Thymus (tissue), 11 donors: Measurements from ENCODE around the gene RASD1. TPM values are rescaled to one million over a fixed set of nuclear protein-coding genes. Genes with fewer than 3 reads are reported as not detected.

ENCODE experiments used
- DNase-seq, 9 donors: peaks; one replicate each; pipeline ENCODE4 v3.0.0-alpha.2; 2013; ENCODE audit warnings: low spot score in 9 of 9, low read depth in 6 of 9, missing footprints in 1 of 9
- H3K27ac ChIP-seq, 2 donors: one replicate each; pipeline ENCODE4 v1.5.1; 2013; ENCODE audit warnings: control low read depth in 1 of 2, low read depth in 1 of 2, low read length in 1 of 2, mild to moderate bottlenecking in 1 of 2, moderate library complexity in 1 of 2
- H3K27me3 ChIP-seq, 2 donors: one replicate each; pipeline ENCODE4 v1.5.1; 2013; ENCODE audit warnings: low read length in 1 of 2; ENCODE audit not compliant: control insufficient read depth in 2 of 2, insufficient read depth in 1 of 2
- H3K36me3 ChIP-seq, 2 donors: one replicate each; pipeline ENCODE4 v1.5.1; 2013; ENCODE audit warnings: low read length in 1 of 2, mild to moderate bottlenecking in 1 of 2, moderate library complexity in 1 of 2; ENCODE audit not compliant: control insufficient read depth in 2 of 2, insufficient read depth in 2 of 2
- H3K4me1 ChIP-seq, 2 donors: one replicate each; pipeline ENCODE4 v1.5.1; 2013; ENCODE audit warnings: low read length in 2 of 2; ENCODE audit not compliant: control insufficient read depth in 2 of 2, insufficient read depth in 2 of 2
- H3K4me3 ChIP-seq, 2 donors: one replicate each; pipeline ENCODE4 v1.5.1; 2013; ENCODE audit warnings: low read length in 2 of 2, control low read depth in 1 of 2, mild to moderate bottlenecking in 1 of 2
- H3K9me3 ChIP-seq, 2 donors: one replicate each; pipeline ENCODE4 v1.5.1; 2013; ENCODE audit warnings: low read length in 1 of 2, mild to moderate bottlenecking in 1 of 2; ENCODE audit not compliant: control insufficient read depth in 2 of 2, insufficient read depth in 1 of 2
- WGBS: extraction: QIAGEN DNeasy Blood & Tissue Kit; methylation state at CpG from one replicate; pipeline ENCODE4 v1.1.7; 2013; 5-methylcytosine and 5-hydroxymethylcytosine counted together
- polyA plus RNA-seq: library from polyadenylated mRNA; stranded (reverse); fragments of 200-250 nt; gene quantifications from one replicate; pipeline ENCODE4 v1.2.3, GENCODE V29; 2013
- total RNA-seq: library from RNA; stranded (reverse); fragments of 120-200 nt; gene quantifications from one replicate; pipeline ENCODE4 v1.2.4, GENCODE V29; 2013
- donor health status: healthy.

RASD1 gene
- total and polyA plus RNA-seq, 2 donors: 12.1 to 13.0 TPM

- no peaks in the 10 kb centered on the region for H3K4me1 ChIP-seq
- H3K27me3 ChIP-seq: no peaks in the 10 kb centered on the region
- no peaks in the 10 kb centered on the region for H3K36me3 ChIP-seq
- H3K4me3 ChIP-seq: no peak overlapping the region
- no peak for DNase-seq
- 96% methylated on average over 21 of the region's 21 CpGs for WGBS
- no peak overlapping the region for H3K27ac ChIP-seq
- H3K9me3 ChIP-seq: peaks cover 0 to 2% of the 10 kb centered on the region in 2 donors
These were observed 6.8 kb upstream of the RASD1 start for GRCh38 chr17:17502741-17503565.

- no peaks in the 10 kb centered on the region for H3K36me3 ChIP-seq
- DNase-seq: no peak
- H3K4me1 ChIP-seq: peaks cover 0 to 7% of the 10 kb centered on the region in 2 donors
- no peak overlapping the region for H3K27ac ChIP-seq
- WGBS: 82% methylated on average over 14 of the region's 14 CpGs
- H3K9me3 ChIP-seq: peaks cover 0 to 2% of the 10 kb centered on the region in 2 donors
- no peak overlapping the region for H3K4me3 ChIP-seq
- peaks cover under 1 to 7% of the 10 kb centered on the region in 2 donors for H3K27me3 ChIP-seq
These were observed 4.9 kb upstream of the RASD1 start for GRCh38 chr17:17500999-17501605.

- Histone ChIP-seq H3K27ac (no peak overlapping the region), H3K4me1 (peaks cover 8 to 16% of the 10 kb centered on the region in 2 donors), H3K4me3 (no peak overlapping the region), H3K27me3 (peaks cover 14 to 22% of the 10 kb centered on the region in 2 donors), H3K9me3 (peaks cover 0 to 2% of the 10 kb centered on the region in 2 donors), H3K36me3 (no peaks in the 10 kb centered on the region)
- no peak for DNase-seq
- WGBS: 93% methylated on average over 17 of the region's 17 CpGs
These were observed 3.4 kb upstream of the RASD1 start for GRCh38 chr17:17499402-17500145.

GRCh38 chr17:17498606-17499301, 2.6 kb upstream of the RASD1 start:
- H3K4me1 ChIP-seq: peaks cover 10 to 21% of the 10 kb centered on the region in 2 donors
- WGBS: 96% methylated on average over 16 of the region's 16 CpGs
- H3K4me3 ChIP-seq: no peak overlapping the region
- peaks cover 17 to 25% of the 10 kb centered on the region in 2 donors for H3K27me3 ChIP-seq
- no peak overlapping the region for H3K27ac ChIP-seq
- DNase-seq: no peak
- H3K9me3 ChIP-seq: peaks cover 0 to 2% of the 10 kb centered on the region in 2 donors
- H3K36me3 ChIP-seq: peaks cover 0 to 1% of the 10 kb centered on the region in 2 donors

GRCh38 chr17:17497845-17498520, 1.8 kb upstream of the RASD1 start:
- Histone ChIP-seq H3K27me3 (peaks cover 17 to 27% of the 10 kb centered on the region in 2 donors), H3K4me3 (no peak overlapping the region), H3K36me3 (peaks cover 6% of the 10 kb centered on the region in 2 donors), H3K9me3 (peaks cover 0 to 2% of the 10 kb centered on the region in 2 donors), H3K4me1 (peaks cover 10 to 28% of the 10 kb centered on the region in 2 donors), H3K27ac (no peak overlapping the region)
- no peak for DNase-seq
- 98% methylated on average over 10 of the region's 10 CpGs for WGBS

- 51% methylated on average over 19 of the region's 19 CpGs for WGBS
- H3K9me3 ChIP-seq: peaks cover 0 to 2% of the 10 kb centered on the region in 2 donors
- H3K36me3 ChIP-seq: peaks cover 12 to 14% of the 10 kb centered on the region in 2 donors
- H3K27ac ChIP-seq: peak overlapping the region in 1 of 2 donors; percentile 72
- peaks cover 17 to 27% of the 10 kb centered on the region in 2 donors for H3K27me3 ChIP-seq
- H3K4me1 ChIP-seq: peaks cover 10 to 32% of the 10 kb centered on the region in 2 donors
- no peak for DNase-seq
- H3K4me3 ChIP-seq: peak overlapping the region; percentile 73 to 75
These were observed 1.1 kb upstream of the RASD1 start for GRCh38 chr17:17497065-17497844.

- 1% methylated on average over 65 of the region's 65 CpGs for WGBS
- Histone ChIP-seq H3K27ac (peak overlapping the region in 1 of 2 donors; percentile 54), H3K9me3 (peaks cover 0 to 2% of the 10 kb centered on the region in 2 donors), H3K4me3 (peak overlapping the region; percentile 73 to 75), H3K36me3 (peaks cover 27 to 30% of the 10 kb centered on the region in 2 donors), H3K4me1 (peaks cover 10 to 39% of the 10 kb centered on the region in 2 donors), H3K27me3 (peaks cover 17 to 27% of the 10 kb centered on the region in 2 donors)
- DNase-seq: peak in 3 of 9 donors; percentile 19 to 63 (median 42)
These were observed 533 bp downstream of the RASD1 start for GRCh38 chr17:17495536-17496188.
